GM12878 (cell line): ENCODE data around the gene DNAAF5. TPM values are rescaled to one million over a fixed set of nuclear protein-coding genes. Genes with fewer than 3 reads are reported as not detected.

Source experiments
- ATAC-seq: fragments of 200-7000 bp; cut with Tn5 transposase; 3 replicates; pipeline ENCODE4 v1.9.1; 2020; ENCODE audit warnings: mild to moderate bottlenecking, moderate library complexity
- BruUV-seq: library from RNA; stranded (reverse); fragments of 400-500 nt; replicated peaks from 2 replicates; lab custom pipeline; 2021; lab: Mats Ljungman, UMichigan
- CTCF ChIA-PET: fragments of 300-600 bp; sonication (Branson Sonifier 250); formaldehyde crosslinking; extraction: SDS; loops from one replicate; lab custom pipeline; 2021; ENCODE audit warnings: inconsistent platforms; lab: Yijun Ruan, JAX
- POLR2A ChIA-PET: fragments of 350-600 bp; formaldehyde crosslinking; extraction: SDS; loops from one replicate; lab custom pipeline; 2021; ENCODE audit warnings: inconsistent platforms; lab: Charles Lee
- RAD21 ChIA-PET: fragments of 300-600 bp; sonication (Branson Sonifier 250); formaldehyde crosslinking; loops from one replicate; lab custom pipeline; 2023; ENCODE audit warnings: antibody characterized with exemption; ENCODE audit not compliant: unreplicated experiment; lab: Charles Lee
- SMC1A ChIA-PET: fragments of 300-600 bp; sonication (Branson Sonifier 250); formaldehyde crosslinking; loops from one replicate; lab custom pipeline; 2023; ENCODE audit not compliant: unreplicated experiment, uncharacterized antibody; lab: Charles Lee
- DNase-seq: peaks from one replicate; pipeline ENCODE4 v3.0.0-alpha.2; 2011; ENCODE audit warnings: low read depth, low spot score
- FAIRE-seq: peaks from 3 replicates; lab custom pipeline; 2011; peaks lifted over from hg19 to GRCh38; lab: Jason Lieb, UNC
- H2AFZ ChIP-seq: 2 replicates; pipeline ENCODE4 v1.6.0; 2011; ENCODE audit warnings: low read depth, low read length, control low read depth; ENCODE audit not compliant: control insufficient read depth
- H3K27ac ChIP-seq: 2 replicates; pipeline ENCODE4 v1.5.1; 2011; ENCODE audit warnings: control low read depth; ENCODE audit not compliant: control insufficient read depth, insufficient read depth
- H3K27me3 ChIP-seq, 2 experiments: replicated peaks in 1 of 2; 2 replicates each; pipeline versions ENCODE4 v1.6.0 to v1.6.1; 2011; ENCODE audit warnings: low read length in 1 of 2; ENCODE audit not compliant: control insufficient read depth in 2 of 2, insufficient read depth in 2 of 2
- H3K36me3 ChIP-seq, 2 experiments: 2 replicates each; pipeline ENCODE4 v1.5.1; 2011; ENCODE audit warnings: low read length in 1 of 2; ENCODE audit not compliant: control insufficient read depth in 2 of 2, insufficient read depth in 2 of 2
- H3K4me1 ChIP-seq: 2 replicates; pipeline ENCODE4 v1.6.1; 2011; ENCODE audit warnings: mild to moderate bottlenecking, low read length, moderate library complexity, mixed read lengths; ENCODE audit not compliant: control insufficient read depth, insufficient read depth
- H3K4me2 ChIP-seq: 2 replicates; pipeline ENCODE4 v1.6.0; 2011; ENCODE audit warnings: control low read depth; ENCODE audit not compliant: control insufficient read depth, insufficient read depth
- H3K4me3 ChIP-seq: fragments of 200-600 bp; sonication (generic); 2 replicates; pipeline ENCODE4 v1.5.1; 2016
- H3K79me2 ChIP-seq: 2 replicates; pipeline ENCODE4 v1.6.0; 2011; ENCODE audit warnings: low read length; ENCODE audit not compliant: control insufficient read depth, insufficient read depth
- H3K9ac ChIP-seq: 2 replicates; pipeline ENCODE4 v1.8.0; 2011; ENCODE audit warnings: low read length, control low read depth, mixed read lengths; ENCODE audit not compliant: control insufficient read depth, insufficient read depth
- H3K9me3 ChIP-seq: replicated peaks from 3 replicates; pipeline ENCODE4 v1.5.1; 2011; ENCODE audit warnings: mild to moderate bottlenecking, low read length; ENCODE audit not compliant: control insufficient read depth, insufficient read depth
- H4K20me1 ChIP-seq: 2 replicates; pipeline ENCODE4 v1.6.0; 2011; ENCODE audit not compliant: control insufficient read depth, insufficient read depth
- ASH2L ChIP-seq: fragments of 300-600, 200-600 bp; sonication (generic); IDR thresholded peaks from 2 replicates; pipeline ENCODE4 v1.6.1; 2017; ENCODE audit warnings: low read depth, mild to moderate bottlenecking, borderline replicate concordance
- BMI1 ChIP-seq: fragments of 450-650 bp; IDR thresholded peaks from 2 replicates; pipeline ENCODE4 v1.6.1; 2016; ENCODE audit warnings: mild to moderate bottlenecking, moderate library complexity, borderline replicate concordance
- GABPA ChIP-seq: IDR thresholded peaks from 2 replicates; pipeline ENCODE4 v1.6.1; 2014; ENCODE audit warnings: antibody characterized with exemption, low read depth, mild to moderate bottlenecking, inconsistent platforms
- HCFC1 ChIP-seq: fragments of 150-350 bp; IDR thresholded peaks from 2 replicates; pipeline ENCODE4 v1.6.1; 2014; ENCODE audit warnings: low read length
- KDM1A ChIP-seq: fragments of 200-600 bp; sonication (generic); IDR thresholded peaks from 2 replicates; pipeline ENCODE4 v1.6.1; 2016; ENCODE audit warnings: borderline replicate concordance
- MEF2B ChIP-seq: fragments of 450-650 bp; IDR thresholded peaks from 2 replicates; pipeline ENCODE4 v1.6.1; 2018; ENCODE audit warnings: mild to moderate bottlenecking, moderate library complexity; ENCODE audit not compliant: partially characterized antibody, poor library complexity, severe bottlenecking
- NR2F1 ChIP-seq: fragments of 450-650 bp; conservative IDR thresholded peaks from 2 replicates; pipeline ENCODE4 v1.6.1; 2017; ENCODE audit warnings: mild to moderate bottlenecking
- ZNF622 ChIP-seq: fragments of 450-650 bp; IDR thresholded peaks from 2 replicates; pipeline ENCODE4 v1.6.1; 2017; ENCODE audit warnings: mild to moderate bottlenecking, inconsistent platforms
- WGBS: methylation state at CpG from one replicate; pipeline ENCODE4 v1.1.6; 2016; ENCODE audit warnings: low lambda C conversion rate; ENCODE audit not compliant: insufficient replicate concordance, insufficient coverage; ENCODE audit errors: missing lambda C conversion rate; 5-methylcytosine and 5-hydroxymethylcytosine counted together
- in situ Hi-C: fragments of 300-500 bp; cut with MboI; formaldehyde crosslinking; loops from 9 replicates; pipeline ENCODE4 v1.14.3; 2018; ENCODE audit warnings: mixed read lengths
- intact Hi-C: fragments of 100-400 bp; cut with micrococcal nuclease; formaldehyde crosslinking; loops from one replicate; pipeline ENCODE4 v1.14.2; 2022; ENCODE audit not compliant: unreplicated experiment
- polyA plus RNA-seq, 11 experiments: library from polyadenylated mRNA; depleted of rRNA in 4 of 11; unstranded in 6 of 11; stranded (reverse) in 5 of 11; fragments of >200 nt; fragmentation: Nextera tagmentation in 4 of 11; fragmentation: Illumina TruSeq in 1 of 11; extraction: Ambion mirVana in 4 of 11; extraction: Trizol in 1 of 11; gene quantifications; 1 replicate in 1 of 11; 2 replicates in 10 of 11; pipeline versions ENCODE4 v1.2.1 to v1.2.3, GENCODE V29; 2011 to 2016; ENCODE audit warnings: inconsistent platforms in 2 of 11, missing spikeins in 2 of 11, low read depth in 1 of 11
- total RNA-seq, 4 experiments: library from RNA; depleted of rRNA in 3 of 4; stranded (reverse); fragments of >200 nt in 3 of 4; fragmentation: Illumina TruSeq in 1 of 4; extraction: Trizol in 1 of 4; gene quantifications; 2 replicates each; pipeline versions ENCODE4 v1.2.1 to v1.2.3, GENCODE V29; 2013 to 2021
- TF ChIP-seq, protein P1 (sequence below): IDR thresholded peaks from 2 replicates; pipeline ENCODE4 v1.6.1; 2011; ENCODE audit warnings: low read depth, low read length, improper control_type of control experiment, borderline replicate concordance
- TF ChIP-seq, protein P2 (sequence below): fragments of 450-650 bp; IDR thresholded peaks from 2 replicates; pipeline ENCODE4 v1.6.1; 2016; ENCODE audit warnings: mild to moderate bottlenecking
- TF ChIP-seq, protein P3 (sequence below): fragments of 450-650 bp; IDR thresholded peaks from 2 replicates; pipeline ENCODE4 v1.6.1; 2017; ENCODE audit warnings: borderline replicate concordance
- TF ChIP-seq, protein P4 (sequence below): fragments of 150-350 bp; IDR thresholded peaks from 2 replicates; pipeline ENCODE4 v1.6.1; 2014; ENCODE audit warnings: mild to moderate bottlenecking, low read depth, low read length
- TF ChIP-seq, protein P5 (sequence below): fragments of 450-650 bp; IDR thresholded peaks from 2 replicates; pipeline ENCODE4 v1.6.1; 2017; ENCODE audit warnings: mild to moderate bottlenecking, moderate library complexity

DNAAF5 gene
- total and polyA plus RNA-seq, 10 of the 15 experiments (the other 5 are each of a cell fraction or from before 2014, with no cell fraction given) = 1.8 to 38.3 (median 9.2) TPM

DNA sequence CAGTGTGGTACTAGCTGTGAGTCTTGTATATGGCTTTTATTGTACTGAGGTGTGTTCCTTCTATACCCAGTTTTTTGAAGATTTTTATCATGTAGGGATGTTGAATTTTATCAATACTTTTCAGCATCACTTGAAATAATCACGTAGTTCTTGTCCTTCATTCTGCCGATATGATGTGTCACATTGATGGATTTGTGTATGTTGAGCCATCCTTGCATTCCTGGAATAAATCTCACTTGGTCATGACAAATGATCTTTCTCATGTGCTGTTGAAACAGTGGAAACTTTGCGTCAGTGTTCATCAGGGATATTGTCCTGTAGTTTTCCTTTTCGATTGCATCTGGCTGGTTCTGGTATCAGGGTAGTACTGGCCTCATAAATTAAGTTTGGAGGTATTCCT is 7.7 kb downstream of the DNAAF5 start:
- ATAC-seq = no peak
- H3K4me1 ChIP-seq = peaks cover 3% of the 10 kb centered on the region
- H3K4me2 ChIP-seq = no peak overlapping the region
- H3K36me3 ChIP-seq = peaks cover 4 to 7% of the 10 kb centered on the region in 2 experiments; a peak in 3 of 4 replicates
- H3K9me3 ChIP-seq = peaks cover 18% of the 10 kb centered on the region
- peaks cover 14% of the 10 kb centered on the region for H3K79me2 ChIP-seq
- no peak for FAIRE-seq
- CTCF ChIA-PET = interaction anchor here (1.6 kb wide), 1 partner anchor 202 kb away, joined by 4 read pairs; no protein-coding TSS in a partner anchor
- H3K4me3 ChIP-seq = no peak overlapping the region
- intact Hi-C loops (no loop called here), in situ Hi-C loops (no loop called here)
- DNase-seq = no peak
- 97% methylated on average over 4 of the region's 4 CpGs for WGBS
- RAD21 ChIA-PET = no interaction called here
- H4K20me1 ChIP-seq = no peaks in the 10 kb centered on the region
- no peaks in the 10 kb centered on the region for H3K27me3 ChIP-seq
- no peak overlapping the region for H3K9ac ChIP-seq
- H3K27ac ChIP-seq = no peak overlapping the region
- SMC1A ChIA-PET = no interaction called here
- BruUV-seq = no TSS peak
- POLR2A ChIA-PET = no interaction called here
- no peak overlapping the region for H2AFZ ChIP-seq
- TF ChIP-seq, protein P1, sequence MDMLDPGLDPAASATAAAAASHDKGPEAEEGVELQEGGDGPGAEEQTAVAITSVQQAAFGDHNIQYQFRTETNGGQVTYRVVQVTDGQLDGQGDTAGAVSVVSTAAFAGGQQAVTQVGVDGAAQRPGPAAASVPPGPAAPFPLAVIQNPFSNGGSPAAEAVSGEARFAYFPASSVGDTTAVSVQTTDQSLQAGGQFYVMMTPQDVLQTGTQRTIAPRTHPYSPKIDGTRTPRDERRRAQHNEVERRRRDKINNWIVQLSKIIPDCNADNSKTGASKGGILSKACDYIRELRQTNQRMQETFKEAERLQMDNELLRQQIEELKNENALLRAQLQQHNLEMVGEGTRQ = no peak
- TF ChIP-seq GABPA = no peak
- no peak for TF ChIP-seq ASH2L
- TF ChIP-seq, protein P2, sequence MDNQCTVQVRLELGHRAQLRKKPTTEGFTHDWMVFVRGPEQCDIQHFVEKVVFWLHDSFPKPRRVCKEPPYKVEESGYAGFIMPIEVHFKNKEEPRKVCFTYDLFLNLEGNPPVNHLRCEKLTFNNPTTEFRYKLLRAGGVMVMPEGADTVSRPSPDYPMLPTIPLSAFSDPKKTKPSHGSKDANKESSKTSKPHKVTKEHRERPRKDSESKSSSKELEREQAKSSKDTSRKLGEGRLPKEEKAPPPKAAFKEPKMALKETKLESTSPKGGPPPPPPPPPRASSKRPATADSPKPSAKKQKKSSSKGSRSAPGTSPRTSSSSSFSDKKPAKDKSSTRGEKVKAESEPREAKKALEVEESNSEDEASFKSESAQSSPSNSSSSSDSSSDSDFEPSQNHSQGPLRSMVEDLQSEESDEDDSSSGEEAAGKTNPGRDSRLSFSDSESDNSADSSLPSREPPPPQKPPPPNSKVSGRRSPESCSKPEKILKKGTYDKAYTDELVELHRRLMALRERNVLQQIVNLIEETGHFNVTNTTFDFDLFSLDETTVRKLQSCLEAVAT = no peak
- TF ChIP-seq BMI1 = no peak
- TF ChIP-seq NR2F1 = no peak
- no peak for TF ChIP-seq MEF2B
- TF ChIP-seq, protein P3, sequence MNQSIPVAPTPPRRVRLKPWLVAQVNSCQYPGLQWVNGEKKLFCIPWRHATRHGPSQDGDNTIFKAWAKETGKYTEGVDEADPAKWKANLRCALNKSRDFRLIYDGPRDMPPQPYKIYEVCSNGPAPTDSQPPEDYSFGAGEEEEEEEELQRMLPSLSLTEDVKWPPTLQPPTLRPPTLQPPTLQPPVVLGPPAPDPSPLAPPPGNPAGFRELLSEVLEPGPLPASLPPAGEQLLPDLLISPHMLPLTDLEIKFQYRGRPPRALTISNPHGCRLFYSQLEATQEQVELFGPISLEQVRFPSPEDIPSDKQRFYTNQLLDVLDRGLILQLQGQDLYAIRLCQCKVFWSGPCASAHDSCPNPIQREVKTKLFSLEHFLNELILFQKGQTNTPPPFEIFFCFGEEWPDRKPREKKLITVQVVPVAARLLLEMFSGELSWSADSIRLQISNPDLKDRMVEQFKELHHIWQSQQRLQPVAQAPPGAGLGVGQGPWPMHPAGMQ = no peak
- no peak for TF ChIP-seq KDM1A
- TF ChIP-seq ZNF622 = no peak
- TF ChIP-seq, protein P4, sequence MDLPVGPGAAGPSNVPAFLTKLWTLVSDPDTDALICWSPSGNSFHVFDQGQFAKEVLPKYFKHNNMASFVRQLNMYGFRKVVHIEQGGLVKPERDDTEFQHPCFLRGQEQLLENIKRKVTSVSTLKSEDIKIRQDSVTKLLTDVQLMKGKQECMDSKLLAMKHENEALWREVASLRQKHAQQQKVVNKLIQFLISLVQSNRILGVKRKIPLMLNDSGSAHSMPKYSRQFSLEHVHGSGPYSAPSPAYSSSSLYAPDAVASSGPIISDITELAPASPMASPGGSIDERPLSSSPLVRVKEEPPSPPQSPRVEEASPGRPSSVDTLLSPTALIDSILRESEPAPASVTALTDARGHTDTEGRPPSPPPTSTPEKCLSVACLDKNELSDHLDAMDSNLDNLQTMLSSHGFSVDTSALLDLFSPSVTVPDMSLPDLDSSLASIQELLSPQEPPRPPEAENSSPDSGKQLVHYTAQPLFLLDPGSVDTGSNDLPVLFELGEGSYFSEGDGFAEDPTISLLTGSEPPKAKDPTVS = no peak
- TF ChIP-seq HCFC1 = no peak
- TF ChIP-seq, protein P5, sequence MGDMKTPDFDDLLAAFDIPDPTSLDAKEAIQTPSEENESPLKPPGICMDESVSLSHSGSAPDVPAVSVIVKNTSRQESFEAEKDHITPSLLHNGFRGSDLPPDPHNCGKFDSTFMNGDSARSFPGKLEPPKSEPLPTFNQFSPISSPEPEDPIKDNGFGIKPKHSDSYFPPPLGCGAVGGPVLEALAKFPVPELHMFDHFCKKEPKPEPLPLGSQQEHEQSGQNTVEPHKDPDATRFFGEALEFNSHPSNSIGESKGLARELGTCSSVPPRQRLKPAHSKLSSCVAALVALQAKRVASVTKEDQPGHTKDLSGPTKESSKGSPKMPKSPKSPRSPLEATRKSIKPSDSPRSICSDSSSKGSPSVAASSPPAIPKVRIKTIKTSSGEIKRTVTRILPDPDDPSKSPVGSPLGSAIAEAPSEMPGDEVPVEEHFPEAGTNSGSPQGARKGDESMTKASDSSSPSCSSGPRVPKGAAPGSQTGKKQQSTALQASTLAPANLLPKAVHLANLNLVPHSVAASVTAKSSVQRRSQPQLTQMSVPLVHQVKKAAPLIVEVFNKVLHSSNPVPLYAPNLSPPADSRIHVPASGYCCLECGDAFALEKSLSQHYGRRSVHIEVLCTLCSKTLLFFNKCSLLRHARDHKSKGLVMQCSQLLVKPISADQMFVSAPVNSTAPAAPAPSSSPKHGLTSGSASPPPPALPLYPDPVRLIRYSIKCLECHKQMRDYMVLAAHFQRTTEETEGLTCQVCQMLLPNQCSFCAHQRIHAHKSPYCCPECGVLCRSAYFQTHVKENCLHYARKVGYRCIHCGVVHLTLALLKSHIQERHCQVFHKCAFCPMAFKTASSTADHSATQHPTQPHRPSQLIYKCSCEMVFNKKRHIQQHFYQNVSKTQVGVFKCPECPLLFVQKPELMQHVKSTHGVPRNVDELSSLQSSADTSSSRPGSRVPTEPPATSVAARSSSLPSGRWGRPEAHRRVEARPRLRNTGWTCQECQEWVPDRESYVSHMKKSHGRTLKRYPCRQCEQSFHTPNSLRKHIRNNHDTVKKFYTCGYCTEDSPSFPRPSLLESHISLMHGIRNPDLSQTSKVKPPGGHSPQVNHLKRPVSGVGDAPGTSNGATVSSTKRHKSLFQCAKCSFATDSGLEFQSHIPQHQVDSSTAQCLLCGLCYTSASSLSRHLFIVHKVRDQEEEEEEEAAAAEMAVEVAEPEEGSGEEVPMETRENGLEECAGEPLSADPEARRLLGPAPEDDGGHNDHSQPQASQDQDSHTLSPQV = no peak
